Gastrocnemius medialis (tissue), 4 donors: ENCODE data around the gene SHCBP1L. TPM values are rescaled to one million over a fixed set of nuclear protein-coding genes. Genes with fewer than 3 reads are reported as not detected.
"Not testable (repeated sequence)": the region's sequence is repeated elsewhere in the genome, so short reads cannot be mapped to it uniquely, and the experiment has no call there.

Experiments
- ATAC-seq, 2 donors: fragments of 150-250 bp; one replicate each; pipeline ENCODE4 v1.9.1; 2016
- DNase-seq, 2 donors: peaks; one replicate each; pipeline ENCODE4 v3.0.0-alpha.2; 2019
- H3K27ac ChIP-seq, 4 donors: fragments of 200-600 bp; sonication (generic); 1 replicate in 1 of 4; 2 replicates in 3 of 4; pipeline ENCODE4 v1.5.1; 2016 to 2018; ENCODE audit warnings: mild to moderate bottlenecking in 2 of 4, moderate library complexity in 1 of 4
- H3K27me3 ChIP-seq, 3 donors: fragments of 200-600 bp; sonication (generic) in 2 of 3; 1 replicate in 1 of 3; 2 replicates in 2 of 3; pipeline versions ENCODE4 v1.5.1 to v1.6.0; 2016 to 2019; ENCODE audit warnings: mild to moderate bottlenecking in 1 of 3, moderate library complexity in 1 of 3
- H3K36me3 ChIP-seq, 2 donors: fragments of 200-600 bp; sonication (generic) in 1 of 2; one replicate each; pipeline ENCODE4 v1.5.1; 2017 to 2018
- H3K4me1 ChIP-seq, 2 donors: fragments of 200-600 bp; sonication (generic) in 1 of 2; one replicate each; pipeline ENCODE4 v1.5.1; 2016 to 2017; ENCODE audit warnings: mild to moderate bottlenecking in 2 of 2
- H3K4me3 ChIP-seq, 4 donors: fragments of 200-600 bp; sonication (generic) in 3 of 4; 1 replicate in 1 of 4; 2 replicates in 3 of 4; pipeline ENCODE4 v1.5.1; 2016 to 2019; ENCODE audit warnings: mild to moderate bottlenecking in 2 of 4
- H3K9me3 ChIP-seq, 3 donors: fragments of 200-600 bp; sonication (generic) in 2 of 3; 1 replicate in 1 of 3; 2 replicates in 2 of 3; pipeline ENCODE4 v1.5.1; 2016 to 2019
- CTCF ChIP-seq, 5 experiments: fragments of 450-650 bp in 3 of 5; fragments of 200-600 bp in 2 of 5; sonication (generic) in 2 of 5; IDR thresholded peaks in 4 of 5; conservative IDR thresholded peaks in 1 of 5; 1 replicate in 4 of 5; 2 replicates in 1 of 5; pipeline ENCODE4 v1.5.1; 2016 to 2019; ENCODE audit warnings: antibody characterized with exemption in 5 of 5, mild to moderate bottlenecking in 3 of 5, moderate library complexity in 3 of 5
- POLR2A ChIP-seq, 2 donors: fragments of 450-650 bp; IDR thresholded peaks; one replicate each; pipeline ENCODE4 v1.6.1; 2017; ENCODE audit warnings: antibody characterized with exemption in 2 of 2, mild to moderate bottlenecking in 2 of 2, moderate library complexity in 2 of 2
- in situ Hi-C, 4 donors: fragments of 200-750 bp; cut with MboI; loops; one replicate each; pipeline versions ENCODE4 v1.15.0 to v1.8.0; 2017; ENCODE audit warnings: low sequenced_read_pairs in 4 of 4
- intact Hi-C: fragments of 100-400 bp; cut with DNase I; formaldehyde crosslinking; loops from one replicate; pipeline ENCODE4 v1.15.1; 2023; ENCODE audit warnings: low total_unique reads
- total RNA-seq, 4 donors: library from RNA; depleted of rRNA; stranded (reverse); fragments of >200 nt; gene quantifications; one replicate each; pipeline versions ENCODE4 v1.1.0 to v1.2.3, GENCODE V29; 2016

The SHCBP1L gene
- total RNA-seq, 4 donors from 2014 or later, result not detected

GRCh38 chr1:182905321-182905720 lies 47.6 kb downstream of the SHCBP1L start:
- in situ Hi-C loops, result no loop called here
- H3K9me3 ChIP-seq, result no peaks in the 10 kb centered on the region
- no peak overlapping the region for H3K27ac ChIP-seq
- intact Hi-C loops, result no loop called here
- TF ChIP-seq CTCF (IDR thresholded peaks at IDR 0.05 in 4 of 5, conservative IDR thresholded peaks at IDR 0.05 in 1 of 5), result no peak
- no peak for TF ChIP-seq POLR2A (IDR thresholded peaks at IDR 0.05)
- peaks cover 0 to 5% (median 0%) of the 10 kb centered on the region in 3 donors for H3K27me3 ChIP-seq
- H3K4me1 ChIP-seq, result no peaks in the 10 kb centered on the region
- no peak for DNase-seq
- no peak for ATAC-seq
- H3K36me3 ChIP-seq, result no peaks in the 10 kb centered on the region
- H3K4me3 ChIP-seq, result no peak overlapping the region

- H3K9me3 ChIP-seq, H3K27me3 ChIP-seq, H3K4me3 ChIP-seq, H3K36me3 ChIP-seq, ATAC-seq, intact Hi-C loops, DNase-seq, H3K4me1 ChIP-seq, in situ Hi-C loops, H3K27ac ChIP-seq: not testable (repeated sequence)
Measured at GRCh38 chr1:182901946-182902345, 51.0 kb downstream of the SHCBP1L start.

DNA sequence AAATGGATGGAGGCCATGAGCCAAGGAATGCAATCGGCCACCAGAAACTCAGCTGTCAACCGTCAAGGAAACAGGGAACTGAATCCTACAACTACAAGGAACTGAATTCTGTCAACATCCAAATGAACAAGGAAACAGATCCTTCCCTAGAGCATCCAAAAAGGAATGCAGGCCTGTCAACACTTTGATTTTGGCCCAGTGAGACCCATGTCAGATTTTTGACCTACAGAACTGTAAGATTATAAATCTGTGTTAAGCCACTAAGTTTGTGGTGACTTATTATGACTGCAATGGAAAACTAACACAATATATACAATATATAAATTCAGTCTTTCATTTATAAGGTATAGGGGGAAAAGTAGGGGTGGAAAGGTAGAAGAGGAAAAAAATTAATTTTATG lies 55.3 kb downstream of the SHCBP1L start:
- DNase-seq, result no peak
- Histone ChIP-seq H3K36me3 (no peaks in the 10 kb centered on the region), H3K4me3 (no peak overlapping the region), H3K9me3 (no peaks in the 10 kb centered on the region), H3K27ac (no peak overlapping the region), H3K4me1 (no peaks in the 10 kb centered on the region), H3K27me3 (no peaks in the 10 kb centered on the region)
- intact Hi-C loops, result no loop called here
- in situ Hi-C loops, result no loop called here
- no peak for ATAC-seq
- TF ChIP-seq POLR2A (IDR thresholded peaks at IDR 0.05) (no peak), CTCF (IDR thresholded peaks at IDR 0.05 in 4 of 5, conservative IDR thresholded peaks at IDR 0.05 in 1 of 5) (no peak)

GRCh38 chr1:182890927-182891610 lies 61.9 kb downstream of the SHCBP1L start:
- in situ Hi-C loops, result no loop called here
- no peak for ATAC-seq
- H3K36me3 ChIP-seq, result peaks cover 0 to 29% of the 10 kb centered on the region in 2 donors
- no peak overlapping the region for H3K4me3 ChIP-seq
- no peaks in the 10 kb centered on the region for H3K9me3 ChIP-seq
- intact Hi-C loops, result no loop called here
- no peak for DNase-seq
- no peaks in the 10 kb centered on the region for H3K27me3 ChIP-seq
- H3K4me1 ChIP-seq, result no peaks in the 10 kb centered on the region
- H3K27ac ChIP-seq, result no peak overlapping the region
- TF ChIP-seq POLR2A (IDR thresholded peaks at IDR 0.05) (no peak), CTCF (IDR thresholded peaks at IDR 0.05 in 4 of 5, conservative IDR thresholded peaks at IDR 0.05 in 1 of 5) (no peak)

- H3K27me3 ChIP-seq, result no peaks in the 10 kb centered on the region
- no peak overlapping the region for H3K4me3 ChIP-seq
- ATAC-seq (no peak), DNase-seq (no peak)
- H3K4me1 ChIP-seq, result no peaks in the 10 kb centered on the region
- TF ChIP-seq CTCF (IDR thresholded peaks at IDR 0.05 in 4 of 5, conservative IDR thresholded peaks at IDR 0.05 in 1 of 5), result no peak
- TF ChIP-seq POLR2A (IDR thresholded peaks at IDR 0.05), result no peak
- H3K27ac ChIP-seq, result no peak overlapping the region
- in situ Hi-C loops (loop anchor here in 1 of 4 donors (10.0 kb wide), 1 partner anchor 65 kb away; no protein-coding TSS in a partner anchor), intact Hi-C loops (no loop called here)
- H3K9me3 ChIP-seq, result no peaks in the 10 kb centered on the region
- peaks cover 2 to 39% of the 10 kb centered on the region in 2 donors for H3K36me3 ChIP-seq
Measured at GRCh38 chr1:182889997-182890396, 63.0 kb downstream of the SHCBP1L start.
